GM12874 (cell line): ENCODE results near the gene TUBB4B.

Experiments
- CTCF ChIP-seq: IDR thresholded peaks from 2 replicates; pipeline ENCODE4 v1.5.1; 2011; ENCODE audit warnings: low read depth, mild to moderate bottlenecking, control low read depth, low read length, moderate library complexity; ENCODE audit not compliant: insufficient read depth

Gene TUBB4B

DNA sequence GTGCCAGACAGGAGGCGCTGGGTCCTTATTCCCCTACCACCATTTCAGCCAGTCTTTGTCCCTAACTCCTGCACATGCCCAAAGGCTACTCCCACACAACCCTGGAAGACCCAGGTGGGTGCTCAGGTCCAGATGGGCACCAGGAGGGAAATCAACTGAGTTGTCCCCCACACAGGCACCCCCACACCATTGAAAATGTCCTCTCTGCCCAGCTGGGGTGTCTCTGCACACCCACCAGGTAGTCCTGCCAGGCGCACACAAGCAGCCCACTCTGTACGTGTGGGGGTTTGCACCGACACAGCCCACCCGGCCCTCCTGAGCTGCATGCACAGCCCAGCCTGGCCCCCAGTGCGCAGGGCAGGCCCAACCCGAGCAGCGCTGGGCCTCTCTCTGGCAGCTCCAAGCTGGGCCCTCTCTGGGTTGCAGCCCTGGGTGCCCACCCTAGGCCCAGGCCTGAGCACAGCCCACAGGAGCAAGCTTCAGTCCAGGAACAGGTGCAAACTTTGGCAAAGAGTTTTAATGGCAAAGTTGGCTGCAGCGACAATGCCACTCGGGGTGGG lies 21.2 kb upstream of the TUBB4B start:
- no peak for TF ChIP-seq CTCF

GRCh38 chr9:137220317-137221094 lies 20.6 kb upstream of the TUBB4B start:
- no peak for TF ChIP-seq CTCF

- no peak for TF ChIP-seq CTCF
These were observed 20.0 kb upstream of the TUBB4B start for GRCh38 chr9:137221095-137221505.

DNA sequence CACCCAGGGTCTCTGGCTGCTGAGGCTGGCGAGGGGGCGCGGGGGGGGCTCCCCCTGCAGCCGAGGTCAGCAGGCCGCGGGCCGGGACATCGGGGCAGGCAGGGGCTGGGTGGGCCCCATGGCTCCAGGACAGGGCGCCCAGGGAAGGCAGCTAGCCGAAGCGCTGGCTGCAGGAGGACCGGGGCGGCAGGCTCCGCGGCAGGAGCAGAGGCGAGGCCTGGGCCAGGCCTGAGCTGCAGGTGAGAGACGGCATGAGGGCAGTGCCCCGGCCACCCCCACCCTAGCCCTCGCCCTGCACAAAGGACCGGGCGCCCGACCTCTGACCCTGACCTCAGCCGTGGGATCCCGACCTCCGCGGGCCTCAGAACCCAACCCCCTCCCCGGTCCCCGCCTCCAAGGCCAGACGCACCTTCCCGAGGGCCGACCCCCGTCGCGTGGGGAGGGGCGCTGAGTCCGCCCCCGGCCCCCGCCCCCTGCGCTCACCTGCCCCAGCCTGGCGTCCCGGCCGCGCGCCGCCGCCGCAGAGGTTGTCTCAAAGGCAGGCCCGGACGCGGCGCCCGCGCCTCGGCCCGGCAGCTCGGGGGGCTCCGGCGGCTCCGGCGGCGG lies 19.5 kb upstream of the TUBB4B start:
- no peak for TF ChIP-seq CTCF

- TF ChIP-seq CTCF: no peak
These were observed 18.7 kb upstream of the TUBB4B start, which contains the start of gene RNF208 for GRCh38 chr9:137222190-137223077. RNF208 (minus strand) TSS chr9:137222240; CDS start chr9:137221212, 1,028 bp downstream.

GRCh38 chr9:137223078-137223970 lies 17.8 kb upstream of the TUBB4B start:
- no peak for TF ChIP-seq CTCF
